ENCODE measurements around the gene UBE2D2.
"Not testable (repeated sequence)": the region's sequence is repeated elsewhere in the genome, so short reads cannot be mapped to it uniquely, and the experiment has no call there.

UBE2D2 gene

DNA sequence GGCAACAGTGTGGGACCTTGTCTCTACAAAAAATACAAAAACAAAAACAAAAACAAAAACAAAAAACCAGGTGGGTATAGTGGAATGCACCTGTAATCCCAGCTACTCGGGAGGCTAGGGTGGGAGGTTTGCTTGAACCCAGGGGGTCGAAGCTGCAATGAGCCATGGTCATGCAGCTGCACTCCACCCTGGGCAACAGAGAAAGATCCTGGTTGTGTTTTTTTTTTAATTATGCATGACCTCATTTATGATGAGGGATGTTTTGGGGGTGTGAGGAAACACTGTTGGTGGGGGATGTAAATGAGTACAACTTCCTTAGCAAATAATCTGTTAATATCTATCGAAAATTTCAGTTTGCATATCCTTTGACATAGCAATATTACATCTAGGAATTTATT lies 29.4 kb upstream of the UBE2D2 start:
- Histone ChIP-seq H3K4me3 (replicated peaks; ENCODE audit: insufficient read depth, low read length) (no peak overlapping the region), H3K27ac (replicated peaks) (no peak overlapping the region), H3K27me3 (ENCODE audit: insufficient read depth, poor library complexity, severe bottlenecking) (no peaks in the 10 kb centered on the region)
- no peak for DNase-seq (ENCODE audit: low read depth in 1 of 2, low spot score in 1 of 2)
- TF ChIP-seq, protein P1, sequence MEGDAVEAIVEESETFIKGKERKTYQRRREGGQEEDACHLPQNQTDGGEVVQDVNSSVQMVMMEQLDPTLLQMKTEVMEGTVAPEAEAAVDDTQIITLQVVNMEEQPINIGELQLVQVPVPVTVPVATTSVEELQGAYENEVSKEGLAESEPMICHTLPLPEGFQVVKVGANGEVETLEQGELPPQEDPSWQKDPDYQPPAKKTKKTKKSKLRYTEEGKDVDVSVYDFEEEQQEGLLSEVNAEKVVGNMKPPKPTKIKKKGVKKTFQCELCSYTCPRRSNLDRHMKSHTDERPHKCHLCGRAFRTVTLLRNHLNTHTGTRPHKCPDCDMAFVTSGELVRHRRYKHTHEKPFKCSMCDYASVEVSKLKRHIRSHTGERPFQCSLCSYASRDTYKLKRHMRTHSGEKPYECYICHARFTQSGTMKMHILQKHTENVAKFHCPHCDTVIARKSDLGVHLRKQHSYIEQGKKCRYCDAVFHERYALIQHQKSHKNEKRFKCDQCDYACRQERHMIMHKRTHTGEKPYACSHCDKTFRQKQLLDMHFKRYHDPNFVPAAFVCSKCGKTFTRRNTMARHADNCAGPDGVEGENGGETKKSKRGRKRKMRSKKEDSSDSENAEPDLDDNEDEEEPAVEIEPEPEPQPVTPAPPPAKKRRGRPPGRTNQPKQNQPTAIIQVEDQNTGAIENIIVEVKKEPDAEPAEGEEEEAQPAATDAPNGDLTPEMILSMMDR (IDR thresholded peaks at IDR 0.05; ENCODE audit: insufficient read depth, low read length): no peak
- no peak for TF ChIP-seq GABPA (IDR thresholded peaks at IDR 0.05; ENCODE audit: low read depth)
- TF ChIP-seq POLR2AphosphoS5 (IDR thresholded peaks at IDR 0.05; ENCODE audit: low read depth): no peak
- TF ChIP-seq, protein P2, sequence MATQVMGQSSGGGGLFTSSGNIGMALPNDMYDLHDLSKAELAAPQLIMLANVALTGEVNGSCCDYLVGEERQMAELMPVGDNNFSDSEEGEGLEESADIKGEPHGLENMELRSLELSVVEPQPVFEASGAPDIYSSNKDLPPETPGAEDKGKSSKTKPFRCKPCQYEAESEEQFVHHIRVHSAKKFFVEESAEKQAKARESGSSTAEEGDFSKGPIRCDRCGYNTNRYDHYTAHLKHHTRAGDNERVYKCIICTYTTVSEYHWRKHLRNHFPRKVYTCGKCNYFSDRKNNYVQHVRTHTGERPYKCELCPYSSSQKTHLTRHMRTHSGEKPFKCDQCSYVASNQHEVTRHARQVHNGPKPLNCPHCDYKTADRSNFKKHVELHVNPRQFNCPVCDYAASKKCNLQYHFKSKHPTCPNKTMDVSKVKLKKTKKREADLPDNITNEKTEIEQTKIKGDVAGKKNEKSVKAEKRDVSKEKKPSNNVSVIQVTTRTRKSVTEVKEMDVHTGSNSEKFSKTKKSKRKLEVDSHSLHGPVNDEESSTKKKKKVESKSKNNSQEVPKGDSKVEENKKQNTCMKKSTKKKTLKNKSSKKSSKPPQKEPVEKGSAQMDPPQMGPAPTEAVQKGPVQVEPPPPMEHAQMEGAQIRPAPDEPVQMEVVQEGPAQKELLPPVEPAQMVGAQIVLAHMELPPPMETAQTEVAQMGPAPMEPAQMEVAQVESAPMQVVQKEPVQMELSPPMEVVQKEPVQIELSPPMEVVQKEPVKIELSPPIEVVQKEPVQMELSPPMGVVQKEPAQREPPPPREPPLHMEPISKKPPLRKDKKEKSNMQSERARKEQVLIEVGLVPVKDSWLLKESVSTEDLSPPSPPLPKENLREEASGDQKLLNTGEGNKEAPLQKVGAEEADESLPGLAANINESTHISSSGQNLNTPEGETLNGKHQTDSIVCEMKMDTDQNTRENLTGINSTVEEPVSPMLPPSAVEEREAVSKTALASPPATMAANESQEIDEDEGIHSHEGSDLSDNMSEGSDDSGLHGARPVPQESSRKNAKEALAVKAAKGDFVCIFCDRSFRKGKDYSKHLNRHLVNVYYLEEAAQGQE (IDR thresholded peaks at IDR 0.05; ENCODE audit: insufficient replicate concordance, low read depth): no peak
- TF ChIP-seq SPI1 (IDR thresholded peaks at IDR 0.05; ENCODE audit: borderline replicate concordance, low read depth): no peak

DNA sequence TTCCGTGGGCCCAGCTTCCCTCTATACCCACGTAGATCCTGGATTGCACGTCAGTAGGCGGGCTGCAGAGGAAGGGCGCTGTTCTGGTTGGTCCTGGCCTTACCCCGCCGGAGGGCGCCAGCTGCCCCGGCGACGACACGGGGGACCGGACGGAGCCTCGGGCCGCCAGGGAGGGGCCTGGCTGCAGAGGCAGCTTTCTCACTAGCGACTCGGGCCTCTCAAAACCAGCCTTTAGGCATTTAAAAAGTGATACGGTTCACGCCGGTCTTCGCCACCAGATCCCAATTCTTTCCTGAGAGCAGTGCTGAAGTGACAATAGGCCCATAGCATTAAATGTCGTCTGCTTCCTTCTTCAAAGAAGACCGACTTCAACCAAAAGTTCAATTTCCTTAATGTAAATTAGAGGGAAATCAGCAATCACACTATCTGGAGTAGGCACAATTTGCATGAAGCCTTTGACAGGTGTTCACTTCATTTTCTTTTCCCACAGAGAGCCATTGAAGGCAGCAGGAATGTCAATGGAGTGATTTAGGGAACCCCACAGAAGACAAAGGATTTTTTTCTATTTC lies 17.6 kb upstream of the UBE2D2 start:
- TF ChIP-seq SPI1 (IDR thresholded peaks at IDR 0.05; ENCODE audit: borderline replicate concordance, low read depth): no peak
- TF ChIP-seq GABPA (IDR thresholded peaks at IDR 0.05; ENCODE audit: low read depth): no peak
- TF ChIP-seq, protein P2 (IDR thresholded peaks at IDR 0.05; ENCODE audit: insufficient replicate concordance, low read depth): no peak
- TF ChIP-seq, protein P1 (IDR thresholded peaks at IDR 0.05; ENCODE audit: insufficient read depth, low read length): no peak
- no peak for TF ChIP-seq POLR2AphosphoS5 (IDR thresholded peaks at IDR 0.05; ENCODE audit: low read depth)
- Histone ChIP-seq H3K27me3 (ENCODE audit: insufficient read depth, poor library complexity, severe bottlenecking) (no peaks in the 10 kb centered on the region), H3K4me3 (replicated peaks; ENCODE audit: insufficient read depth, low read length) (no peak overlapping the region), H3K27ac (replicated peaks) (no peak overlapping the region)
- no peak for DNase-seq (ENCODE audit: low read depth in 1 of 2, low spot score in 1 of 2)

DNA sequence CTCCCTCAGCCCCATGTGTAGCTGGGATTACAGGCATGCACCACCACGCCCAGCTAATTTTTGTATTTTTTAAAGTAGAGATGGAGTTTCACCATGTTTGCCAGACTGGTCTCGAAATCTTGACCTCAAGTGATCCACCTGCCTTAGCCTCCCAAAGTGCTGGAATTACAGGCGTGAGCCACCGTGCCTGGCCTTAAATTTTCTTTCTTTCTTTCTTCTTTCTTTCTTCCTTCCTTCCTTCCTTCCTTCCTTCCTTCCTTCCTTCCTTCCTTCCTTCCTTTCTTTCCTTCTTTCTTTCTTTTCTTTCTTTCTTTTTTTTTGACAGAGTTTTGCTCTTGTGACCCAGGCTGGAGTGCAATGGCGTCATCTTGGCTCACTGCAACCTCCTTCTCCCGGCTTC lies 14.5 kb upstream of the UBE2D2 start:
- DNase-seq (ENCODE audit: low read depth in 1 of 2, low spot score in 1 of 2); H3K27me3 ChIP-seq (ENCODE audit: insufficient read depth, poor library complexity, severe bottlenecking); H3K27ac ChIP-seq (replicated peaks); H3K4me3 ChIP-seq (replicated peaks; ENCODE audit: insufficient read depth, low read length): not testable (repeated sequence)

DNA sequence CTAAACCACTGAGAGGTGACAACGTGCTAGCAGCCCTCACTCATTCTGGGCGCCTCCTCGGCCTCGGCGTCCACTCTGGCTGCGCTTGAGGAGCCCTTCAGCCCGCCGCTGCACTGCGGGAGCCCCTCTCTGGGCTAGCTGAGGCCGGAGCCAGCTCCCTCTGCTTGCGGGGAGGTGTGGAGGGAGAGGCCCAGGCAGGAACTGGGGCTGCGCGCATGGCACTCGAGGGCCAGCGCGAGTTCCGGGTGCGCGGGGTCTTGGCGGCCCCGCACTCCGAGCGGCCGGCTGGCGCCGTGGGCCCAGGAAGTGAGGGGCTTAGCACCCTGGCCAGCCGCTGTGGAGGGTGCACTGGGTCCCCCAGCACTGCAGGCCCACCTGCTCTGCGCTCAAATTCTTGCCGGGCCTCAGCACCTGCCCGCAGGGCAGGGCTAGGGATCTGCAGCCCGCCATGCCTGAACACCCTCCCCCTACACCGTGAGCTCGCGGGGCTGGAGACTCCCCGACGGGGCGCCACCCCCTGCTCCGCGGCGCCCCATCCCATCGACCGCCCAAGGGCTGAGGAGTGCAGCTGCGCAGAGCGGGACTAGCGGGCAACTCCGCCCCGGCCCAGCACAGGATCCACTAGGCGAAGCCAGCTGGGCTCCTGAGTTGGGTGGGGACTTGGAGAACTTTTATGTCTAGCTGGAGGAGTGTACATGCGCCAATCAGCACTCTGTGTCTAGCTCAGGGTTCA lies 11.8 kb upstream of the UBE2D2 start:
- H3K27ac ChIP-seq (replicated peaks): no peak overlapping the region
- no peak for DNase-seq (ENCODE audit: low read depth in 1 of 2, low spot score in 1 of 2)
- H3K4me3 ChIP-seq (replicated peaks; ENCODE audit: insufficient read depth, low read length): no peak overlapping the region
- TF ChIP-seq SPI1 (IDR thresholded peaks at IDR 0.05; ENCODE audit: borderline replicate concordance, low read depth): no peak
- TF ChIP-seq POLR2AphosphoS5 (IDR thresholded peaks at IDR 0.05; ENCODE audit: low read depth): no peak
- TF ChIP-seq, protein P1 (IDR thresholded peaks at IDR 0.05; ENCODE audit: insufficient read depth, low read length): no peak
- TF ChIP-seq, protein P2 (IDR thresholded peaks at IDR 0.05; ENCODE audit: insufficient replicate concordance, low read depth): no peak
- TF ChIP-seq GABPA (IDR thresholded peaks at IDR 0.05; ENCODE audit: low read depth): no peak
- no peaks in the 10 kb centered on the region for H3K27me3 ChIP-seq (ENCODE audit: insufficient read depth, poor library complexity, severe bottlenecking)

DNA sequence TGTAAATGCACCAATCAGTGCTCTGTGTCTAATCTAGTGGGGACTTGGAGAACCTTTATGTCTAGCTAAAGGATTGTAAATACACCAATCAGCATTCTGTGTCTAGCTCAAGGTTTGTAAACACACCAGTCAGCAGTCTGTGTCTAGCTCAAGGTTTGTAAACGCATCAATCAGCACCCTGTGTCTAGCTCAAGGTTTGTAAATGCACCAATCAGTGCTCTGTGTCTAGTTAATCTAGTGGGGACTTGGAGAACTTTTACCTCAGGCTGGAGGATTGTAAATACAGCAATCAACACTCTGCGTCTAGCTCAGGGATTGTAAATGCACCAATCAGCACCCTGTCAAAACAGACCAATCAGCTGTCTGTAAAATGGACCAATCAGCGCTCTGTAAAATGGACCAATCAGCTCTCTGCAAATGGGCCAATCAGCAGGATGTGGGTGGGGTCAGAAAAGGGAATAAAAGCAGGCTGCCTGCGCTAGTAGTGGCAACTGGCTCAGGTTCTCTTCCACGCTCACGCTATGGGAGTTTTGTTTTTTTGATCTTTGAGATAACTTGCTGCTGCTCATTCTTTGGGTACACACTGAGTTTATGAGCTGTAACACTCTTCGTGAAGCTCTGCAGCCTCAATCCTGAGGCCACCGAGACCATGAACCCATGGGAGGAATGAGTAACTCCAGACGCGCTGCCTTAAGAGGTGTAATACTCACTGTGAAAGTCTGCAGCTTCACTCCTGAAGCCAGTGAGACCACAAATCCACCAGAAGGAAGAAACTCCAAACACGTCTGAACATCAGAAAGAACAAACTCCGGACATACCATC lies 10.9 kb upstream of the UBE2D2 start:
- not testable (repeated sequence) for H3K4me3 ChIP-seq (replicated peaks; ENCODE audit: insufficient read depth, low read length); H3K27me3 ChIP-seq (ENCODE audit: insufficient read depth, poor library complexity, severe bottlenecking); DNase-seq (ENCODE audit: low read depth in 1 of 2, low spot score in 1 of 2); H3K27ac ChIP-seq (replicated peaks)

All from HL-60 (cell line).